HG03575 (cell line): Measurements from ENCODE around the gene MUC5AC.
"Not testable (repeated sequence)": the region's sequence is repeated elsewhere in the genome, so short reads cannot be mapped to it uniquely, and the experiment has no call there.

Experiments used
- ATAC-seq: cut with Tn5 transposase; IDR thresholded peaks from one replicate; pipeline ENCODE4 v1.9.1; 2021; ENCODE audit not compliant: unreplicated experiment, insufficient number of reproducible peaks, low FRiP score; ENCODE audit errors: extremely low read depth

MUC5AC gene

DNA sequence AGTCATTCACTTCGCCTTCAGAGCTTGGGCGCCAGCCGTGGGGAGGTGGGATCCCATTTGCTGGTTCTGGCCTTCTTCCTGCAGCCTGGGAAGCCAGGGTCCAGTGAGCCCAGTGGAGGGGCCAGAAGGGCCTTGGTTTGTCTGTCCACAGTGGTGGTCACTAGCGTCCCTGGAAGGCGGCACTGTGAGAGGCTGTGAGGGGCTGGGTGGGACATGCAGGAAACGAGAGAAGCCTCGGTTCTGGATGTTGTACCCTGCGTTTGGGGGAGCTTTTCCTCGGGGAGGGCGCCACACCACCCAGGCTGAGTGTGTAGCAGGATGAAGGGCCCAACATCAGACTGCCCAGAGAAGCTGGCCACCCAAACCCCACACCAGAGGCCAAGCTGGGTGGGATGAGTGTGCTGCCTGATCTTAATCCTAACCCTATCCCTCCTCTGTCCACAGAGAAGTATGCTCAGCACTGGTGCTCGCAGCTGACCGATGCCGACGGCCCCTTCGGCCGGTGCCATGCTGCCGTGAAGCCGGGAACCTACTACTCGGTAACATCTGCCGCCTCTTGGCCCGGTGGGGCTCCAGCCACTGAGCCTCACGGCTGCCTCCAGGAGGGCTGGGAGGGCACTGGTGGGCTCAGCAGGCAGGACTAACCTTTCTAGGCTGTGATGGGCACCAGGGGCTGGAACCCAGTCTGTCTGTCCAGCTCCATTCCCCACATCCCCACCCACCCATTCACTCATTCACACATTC, 14.4 kb downstream of the MUC5AC start:
- ATAC-seq = no peak

DNA sequence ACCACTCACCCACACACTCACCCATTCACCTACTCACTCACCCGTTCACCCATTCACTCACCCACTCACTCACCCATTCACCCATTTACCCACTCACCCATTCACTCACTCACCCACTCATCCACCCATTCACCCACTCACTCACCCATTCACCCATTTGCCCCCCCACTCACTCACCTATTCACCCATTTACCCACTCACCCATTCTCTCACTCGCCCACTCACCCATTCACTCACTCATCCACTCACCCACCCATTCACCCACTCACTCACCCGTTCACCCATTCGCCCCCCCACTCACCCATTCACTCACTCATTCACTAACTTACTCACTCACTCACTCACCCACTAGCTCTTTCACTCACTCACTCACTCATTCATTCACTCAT, 15.0 kb downstream of the MUC5AC start:
- ATAC-seq = no peak

DNA sequence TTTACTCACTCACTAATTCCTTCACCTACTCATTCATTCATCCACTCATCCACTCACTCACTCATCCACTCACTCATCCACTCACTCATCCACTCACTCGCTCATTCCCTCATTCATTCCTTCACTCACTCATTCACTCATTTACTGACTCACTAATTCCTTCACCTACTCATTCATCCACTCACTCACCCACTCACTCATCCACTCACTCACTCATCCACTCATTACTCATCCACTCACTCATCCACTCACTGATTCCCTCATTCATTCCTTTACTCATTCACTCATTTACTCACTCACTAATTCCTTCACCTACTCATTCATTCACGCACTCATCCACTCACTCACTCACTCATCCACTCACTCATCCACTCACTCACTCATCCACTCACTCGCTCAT, 15.6 kb downstream of the MUC5AC start:
- ATAC-seq = not testable (repeated sequence)

DNA sequence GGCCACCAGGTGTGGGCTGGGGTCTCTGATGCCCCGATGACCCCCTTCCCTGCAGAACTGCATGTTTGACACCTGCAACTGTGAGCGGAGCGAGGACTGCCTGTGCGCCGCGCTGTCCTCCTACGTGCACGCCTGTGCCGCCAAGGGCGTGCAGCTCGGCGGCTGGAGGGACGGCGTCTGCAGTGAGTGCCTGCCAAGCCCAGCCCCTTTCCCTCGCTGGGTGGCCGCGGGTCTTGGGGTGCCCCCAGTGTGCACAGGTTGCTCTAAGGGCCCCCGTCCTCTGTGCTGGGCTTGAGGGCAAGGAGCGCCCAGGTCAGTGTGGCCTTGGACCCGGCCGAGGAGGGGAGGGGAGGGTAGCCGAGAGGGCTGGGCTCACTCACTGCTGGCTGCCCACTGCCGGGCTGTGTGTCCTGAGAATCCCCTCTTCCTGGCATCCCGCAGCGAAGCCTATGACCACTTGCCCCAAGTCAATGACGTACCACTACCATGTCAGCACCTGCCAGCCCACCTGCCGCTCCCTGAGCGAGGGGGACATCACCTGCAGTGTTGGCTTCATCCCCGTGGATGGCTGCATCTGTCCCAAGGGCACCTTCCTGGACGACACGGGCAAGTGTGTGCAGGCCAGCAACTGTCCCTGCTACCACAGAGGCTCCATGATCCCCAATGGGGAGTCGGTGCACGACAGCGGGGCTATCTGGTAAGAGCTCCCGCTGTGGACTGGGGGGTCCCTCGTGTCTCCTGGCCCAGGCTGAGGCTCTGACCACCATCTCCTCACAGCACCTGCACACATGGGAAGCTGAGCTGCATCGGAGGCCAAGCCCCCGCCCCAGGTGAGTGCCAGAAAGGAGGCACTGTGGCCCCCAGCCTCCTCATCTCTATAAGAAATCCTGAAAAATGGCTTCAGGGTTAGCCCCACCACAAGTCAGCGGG, 17.0 kb downstream of the MUC5AC start:
- no peak for ATAC-seq

DNA sequence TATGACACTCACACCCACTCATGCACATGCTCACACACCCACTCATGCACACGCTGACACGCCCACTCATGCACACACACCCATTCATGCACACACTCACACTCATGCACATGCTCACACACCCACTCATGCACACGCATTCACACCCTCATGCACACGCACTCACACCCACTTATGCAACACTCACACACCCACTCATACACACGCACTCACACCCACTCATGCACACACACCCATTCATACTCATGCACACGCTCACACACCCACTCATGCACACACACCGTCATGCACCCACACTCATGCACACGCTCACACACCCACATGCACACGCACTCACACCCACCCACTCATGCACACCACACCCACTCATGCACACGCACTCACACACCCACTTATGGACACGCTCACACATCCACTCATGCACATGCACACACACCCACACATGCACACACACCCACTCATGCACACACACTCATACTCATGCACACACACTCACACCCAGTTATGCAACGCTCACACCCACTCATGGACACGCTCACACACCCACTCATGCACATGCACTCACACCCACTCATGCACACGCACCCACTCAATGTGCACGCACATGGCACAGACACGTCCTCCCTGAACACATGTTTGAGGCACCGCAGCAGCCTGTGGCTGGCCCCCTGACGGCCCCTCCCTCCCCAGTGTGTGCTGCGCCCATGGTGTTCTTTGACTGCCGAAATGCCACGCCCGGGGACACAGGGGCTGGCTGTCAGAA, 17.9 kb downstream of the MUC5AC start:
- no peak for ATAC-seq

DNA sequence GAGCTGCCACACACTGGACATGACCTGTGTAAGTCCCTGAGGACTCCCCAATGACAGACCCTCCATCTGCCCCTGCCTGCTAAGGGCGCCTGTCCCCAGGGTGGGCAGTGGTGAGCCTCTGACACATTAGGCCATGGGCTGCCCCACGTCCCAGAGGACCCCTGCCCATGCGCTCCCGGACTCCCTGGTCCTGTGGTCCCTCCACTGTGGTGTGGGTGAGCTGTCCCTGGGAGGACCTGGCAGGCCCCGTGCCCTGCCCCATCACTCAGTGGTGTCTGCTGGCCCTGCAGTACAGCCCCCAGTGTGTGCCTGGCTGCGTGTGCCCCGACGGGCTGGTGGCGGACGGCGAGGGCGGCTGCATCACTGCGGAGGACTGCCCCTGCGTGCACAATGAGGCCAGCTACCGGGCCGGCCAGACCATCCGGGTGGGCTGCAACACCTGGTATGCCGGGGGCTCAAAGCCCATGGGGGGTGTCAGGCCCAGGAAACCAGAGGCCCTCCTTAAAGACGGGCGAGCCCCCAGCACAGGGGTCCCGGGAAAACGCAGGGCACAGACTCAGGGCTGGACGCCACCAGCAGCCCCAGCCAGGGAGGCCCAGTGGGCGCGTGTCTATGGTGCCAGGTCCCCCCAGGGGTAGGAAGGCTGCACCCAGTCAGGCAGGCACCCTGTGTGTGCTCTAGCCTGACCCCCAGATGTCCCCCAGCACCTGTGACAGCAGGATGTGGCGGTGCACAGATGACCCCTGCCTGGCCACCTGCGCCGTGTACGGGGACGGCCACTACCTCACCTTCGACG, 18.7 kb downstream of the MUC5AC start:
- ATAC-seq = no peak

DNA sequence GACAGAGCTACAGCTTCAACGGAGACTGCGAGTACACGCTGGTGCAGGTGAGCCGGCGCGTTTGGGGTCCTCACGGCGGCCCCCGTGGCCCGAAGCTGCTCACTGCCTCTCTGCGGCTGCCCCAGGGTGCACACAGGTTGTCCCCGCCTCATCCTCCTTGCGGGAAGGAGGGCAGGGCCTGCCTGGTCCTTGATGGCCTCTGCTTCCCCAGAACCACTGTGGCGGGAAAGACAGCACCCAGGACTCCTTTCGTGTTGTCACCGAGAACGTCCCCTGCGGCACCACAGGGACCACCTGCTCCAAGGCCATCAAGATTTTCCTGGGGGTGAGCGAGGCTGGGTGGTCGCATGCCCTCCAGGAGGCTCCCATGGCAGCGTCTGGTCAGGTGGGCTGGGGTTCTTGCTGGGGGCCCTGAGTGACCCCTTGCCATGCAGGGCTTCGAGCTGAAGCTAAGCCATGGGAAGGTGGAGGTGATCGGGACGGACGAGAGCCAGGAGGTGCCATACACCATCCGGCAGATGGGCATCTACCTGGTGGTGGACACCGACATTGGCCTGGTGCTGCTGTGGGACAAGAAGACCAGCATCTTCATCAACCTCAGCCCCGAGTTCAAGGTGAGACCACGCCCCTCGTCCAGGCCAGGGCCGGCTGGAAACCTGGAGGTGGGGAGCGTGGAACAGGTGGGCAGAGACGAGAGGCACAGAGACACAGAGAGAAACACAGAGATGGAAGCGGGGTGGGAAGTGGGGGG, 19.4 kb downstream of the MUC5AC start:
- no peak for ATAC-seq

DNA sequence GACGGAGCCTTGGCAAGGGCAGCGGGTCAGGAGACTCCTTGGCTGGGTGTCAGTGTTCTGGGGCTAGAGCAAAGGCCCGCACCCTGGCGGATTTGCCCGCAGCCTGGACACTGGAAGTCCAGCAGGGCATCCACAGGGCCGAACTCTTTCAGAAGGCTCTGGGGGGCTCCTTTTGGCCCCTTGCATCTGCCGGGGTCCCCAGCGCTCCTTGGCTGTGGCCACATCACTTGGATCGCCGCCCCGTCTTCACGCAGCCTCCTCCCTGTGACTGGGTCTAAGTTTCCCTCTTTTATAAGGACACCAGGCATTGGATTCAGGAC, 20.0 kb downstream of the MUC5AC start:
- no peak for ATAC-seq

DNA sequence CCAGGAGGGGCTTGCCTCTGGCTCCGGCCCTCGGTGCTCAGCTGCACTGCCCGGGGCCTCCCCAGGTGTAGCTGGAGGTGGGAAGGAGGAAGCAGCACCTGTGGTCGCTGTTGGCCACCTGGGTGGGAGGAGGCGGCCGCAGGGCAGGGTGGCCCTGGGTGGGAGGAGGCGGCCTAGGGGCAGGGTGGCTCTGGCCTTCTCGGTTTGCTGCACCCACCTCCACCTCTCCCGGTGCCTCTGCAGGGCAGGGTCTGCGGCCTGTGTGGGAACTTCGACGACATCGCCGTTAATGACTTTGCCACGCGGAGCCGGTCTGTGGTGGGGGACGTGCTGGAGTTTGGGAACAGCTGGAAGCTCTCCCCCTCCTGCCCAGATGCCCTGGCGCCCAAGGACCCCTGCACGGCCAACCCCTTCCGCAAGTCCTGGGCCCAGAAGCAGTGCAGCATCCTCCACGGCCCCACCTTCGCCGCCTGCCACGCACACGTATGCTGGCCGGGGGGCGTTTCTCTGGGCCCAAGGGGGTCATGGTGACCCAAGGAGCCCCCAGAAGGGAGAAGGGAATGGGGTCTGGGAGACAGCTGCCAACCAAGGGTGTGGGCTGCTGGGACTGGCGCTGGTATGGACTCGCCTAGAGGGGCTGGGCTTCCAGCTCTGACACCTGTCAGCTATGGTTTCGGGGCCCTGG, 20.6 kb downstream of the MUC5AC start:
- no peak for ATAC-seq

DNA sequence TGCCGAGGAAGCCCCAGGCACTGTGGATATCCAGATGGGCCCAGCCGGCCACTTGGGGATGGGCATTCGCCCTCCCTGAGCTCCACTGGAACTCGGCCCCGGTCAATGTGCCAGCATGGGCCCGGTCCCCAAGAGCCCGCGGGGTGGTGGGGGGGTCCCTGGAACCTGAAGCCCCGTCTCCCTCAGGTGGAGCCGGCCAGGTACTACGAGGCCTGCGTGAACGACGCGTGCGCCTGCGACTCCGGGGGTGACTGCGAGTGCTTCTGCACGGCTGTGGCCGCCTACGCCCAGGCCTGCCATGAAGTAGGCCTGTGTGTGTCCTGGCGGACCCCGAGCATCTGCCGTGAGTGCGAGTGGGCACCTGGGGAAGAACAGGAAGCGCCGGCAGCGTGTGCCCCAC, 21.2 kb downstream of the MUC5AC start:
- no peak for ATAC-seq

DNA sequence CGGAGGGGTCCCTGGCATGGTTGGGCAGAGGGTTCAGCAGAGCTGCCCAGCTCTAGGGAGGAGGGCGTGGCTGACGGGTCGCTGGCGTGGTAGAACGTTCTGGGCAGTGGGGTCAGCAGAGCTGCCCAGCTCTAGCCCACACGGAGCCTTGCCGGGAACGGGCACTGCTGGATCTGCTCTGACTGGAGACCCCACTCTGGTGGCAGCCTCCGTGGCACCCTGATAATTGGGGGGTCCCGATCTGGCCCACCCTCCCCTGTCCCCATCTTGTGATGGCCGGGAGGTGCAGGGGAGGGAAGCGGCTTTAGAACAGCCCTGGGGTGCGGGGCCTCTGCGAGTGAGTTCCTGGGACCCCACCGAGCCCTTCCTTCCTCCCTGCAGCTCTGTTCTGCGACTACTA, 21.9 kb downstream of the MUC5AC start:
- no peak for ATAC-seq

DNA sequence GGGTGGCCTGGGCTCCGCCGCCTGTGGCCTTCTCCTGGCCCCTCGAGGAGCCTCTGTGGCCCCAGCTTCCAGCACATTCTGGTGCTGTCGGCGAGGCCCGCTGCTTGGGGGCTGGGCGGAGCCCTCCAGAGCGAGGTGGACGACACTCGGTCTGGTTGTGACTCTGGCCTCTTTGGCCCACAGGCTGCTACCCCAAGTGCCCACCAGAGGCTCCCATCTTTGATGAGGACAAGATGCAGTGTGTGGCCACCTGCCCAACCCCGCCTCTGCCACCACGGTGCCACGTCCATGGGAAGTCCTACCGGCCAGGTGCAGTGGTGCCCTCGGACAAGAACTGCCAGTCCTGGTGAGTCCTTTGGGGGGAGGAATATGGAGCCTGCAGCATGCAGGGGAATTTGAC, 22.4 kb downstream of the MUC5AC start:
- no peak for ATAC-seq

DNA sequence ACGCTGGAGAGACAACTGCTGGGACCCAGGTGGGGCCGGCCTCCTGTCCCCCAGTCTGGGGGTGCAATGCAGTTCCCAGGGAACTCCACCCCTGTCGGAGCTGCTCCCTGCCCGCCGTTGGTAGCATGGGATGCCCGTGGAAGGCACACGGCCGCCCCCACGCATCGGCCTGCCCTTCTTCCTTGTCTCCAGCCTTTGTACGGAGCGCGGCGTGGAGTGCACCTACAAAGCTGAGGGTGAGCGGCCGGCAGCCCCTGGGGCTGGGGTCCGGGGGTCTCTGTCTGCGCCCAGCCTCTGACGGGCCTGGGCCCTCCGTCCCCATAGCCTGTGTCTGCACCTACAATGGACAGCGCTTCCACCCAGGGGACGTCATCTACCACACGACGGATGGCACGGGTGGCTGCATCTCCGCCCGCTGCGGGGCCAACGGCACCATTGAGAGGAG, 23.2 kb downstream of the MUC5AC start:
- ATAC-seq = no peak

DNA sequence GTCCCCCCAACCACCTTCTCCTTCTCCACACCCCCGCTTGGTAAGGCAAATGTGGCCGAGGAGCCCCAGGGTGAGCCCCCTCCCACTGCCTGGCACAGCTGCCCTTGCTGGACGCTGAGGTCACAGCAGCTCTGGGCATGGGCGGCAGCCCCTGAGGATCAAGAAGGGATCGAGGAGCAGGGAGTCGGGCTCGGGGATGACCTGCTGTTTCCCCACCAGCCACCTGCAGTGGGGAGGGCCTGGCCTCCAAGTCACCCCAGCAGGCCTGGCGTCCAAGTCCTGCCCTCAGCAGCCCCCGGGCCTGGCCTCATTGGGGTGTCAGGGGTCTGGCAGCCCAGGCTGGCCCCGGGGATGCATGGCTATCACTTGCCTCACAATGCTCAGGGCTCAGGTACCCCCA, 23.7 kb downstream of the MUC5AC start:
- ATAC-seq = no peak

DNA sequence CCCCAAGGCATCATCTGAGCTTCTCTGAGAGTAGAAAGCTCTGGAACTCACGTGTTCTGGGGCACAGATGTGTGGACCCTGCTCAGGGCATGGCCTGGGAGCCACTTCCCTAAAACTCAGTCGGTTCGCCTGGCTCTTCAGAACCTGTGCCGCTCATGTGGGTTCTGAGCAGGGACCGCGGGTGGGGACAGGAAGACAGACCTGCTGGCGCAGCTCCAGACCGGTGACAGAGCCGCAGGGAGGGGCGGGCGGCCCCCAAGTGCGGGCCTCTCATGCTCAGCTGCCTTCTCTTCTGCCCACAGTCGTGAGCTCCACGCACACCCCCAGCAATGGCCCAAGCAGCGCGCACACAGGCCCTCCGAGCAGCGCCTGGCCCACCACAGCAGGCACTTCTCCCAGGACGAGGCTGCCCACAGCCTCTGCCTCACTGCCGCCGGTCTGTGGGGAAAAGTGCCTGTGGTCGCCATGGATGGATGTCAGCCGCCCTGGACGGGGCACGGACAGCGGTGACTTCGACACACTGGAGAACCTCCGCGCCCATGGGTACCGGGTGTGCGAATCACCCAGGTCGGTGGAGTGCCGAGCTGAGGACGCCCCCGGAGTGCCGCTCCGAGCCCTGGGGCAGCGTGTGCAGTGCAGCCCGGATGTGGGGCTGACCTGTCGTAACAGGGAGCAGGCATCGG, 24.2 kb downstream of the MUC5AC start:
- no peak for ATAC-seq

DNA sequence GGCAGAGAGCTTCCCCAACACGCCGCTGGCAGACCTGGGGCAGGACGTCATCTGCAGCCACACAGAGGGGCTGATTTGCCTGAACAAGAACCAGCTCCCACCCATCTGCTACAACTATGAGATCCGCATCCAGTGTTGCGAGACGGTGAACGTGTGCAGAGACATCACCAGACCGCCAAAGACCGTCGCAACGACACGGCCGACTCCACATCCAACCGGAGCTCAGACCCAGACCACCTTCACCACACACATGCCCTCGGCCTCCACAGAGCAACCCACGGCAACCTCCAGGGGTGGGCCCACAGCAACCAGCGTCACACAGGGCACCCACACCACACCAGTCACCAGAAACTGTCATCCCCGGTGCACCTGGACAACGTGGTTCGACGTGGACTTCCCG, 26.4 kb downstream of the MUC5AC start:
- ATAC-seq = not testable (repeated sequence)

DNA sequence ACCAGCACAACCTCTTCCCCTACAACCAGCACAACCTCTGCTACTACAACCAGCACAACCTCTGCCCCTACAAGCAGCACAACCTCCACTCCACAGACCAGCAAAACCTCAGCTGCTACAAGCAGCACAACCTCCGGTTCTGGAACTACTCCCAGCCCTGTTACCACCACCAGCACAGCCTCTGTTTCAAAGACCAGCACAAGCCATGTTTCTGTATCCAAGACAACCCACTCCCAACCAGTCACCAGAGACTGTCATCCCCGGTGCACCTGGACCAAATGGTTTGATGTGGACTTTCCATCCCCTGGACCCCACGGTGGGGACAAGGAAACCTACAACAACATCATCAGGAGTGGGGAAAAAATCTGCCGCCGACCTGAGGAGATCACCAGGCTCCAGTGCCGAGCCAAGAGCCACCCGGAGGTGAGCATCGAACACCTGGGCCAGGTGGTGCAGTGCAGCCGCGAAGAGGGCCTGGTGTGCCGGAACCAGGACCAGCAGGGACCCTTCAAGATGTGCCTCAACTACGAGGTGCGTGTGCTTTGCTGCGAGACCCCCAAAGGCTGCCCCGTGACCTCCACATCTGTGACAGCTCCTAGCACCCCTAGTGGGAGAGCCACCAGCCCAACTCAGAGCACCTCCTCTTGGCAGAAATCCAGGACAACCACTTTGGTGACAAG, 30.8 kb downstream of the MUC5AC start:
- not testable (repeated sequence) for ATAC-seq
